Measurements from ENCODE around the gene ADGRL1. TPM values are rescaled to one million over a fixed set of nuclear protein-coding genes. Genes with fewer than 3 reads are reported as not detected.
A peak's percentile ranks its signal among the peaks of the same experiment; 100 is the strongest.
"Not testable (repeated sequence)": the region's sequence is repeated elsewhere in the genome, so short reads cannot be mapped to it uniquely, and the experiment has no call there.

Gene ADGRL1
- total RNA-seq, 1 experiment from 2014 or later = 2.4 TPM

DNA sequence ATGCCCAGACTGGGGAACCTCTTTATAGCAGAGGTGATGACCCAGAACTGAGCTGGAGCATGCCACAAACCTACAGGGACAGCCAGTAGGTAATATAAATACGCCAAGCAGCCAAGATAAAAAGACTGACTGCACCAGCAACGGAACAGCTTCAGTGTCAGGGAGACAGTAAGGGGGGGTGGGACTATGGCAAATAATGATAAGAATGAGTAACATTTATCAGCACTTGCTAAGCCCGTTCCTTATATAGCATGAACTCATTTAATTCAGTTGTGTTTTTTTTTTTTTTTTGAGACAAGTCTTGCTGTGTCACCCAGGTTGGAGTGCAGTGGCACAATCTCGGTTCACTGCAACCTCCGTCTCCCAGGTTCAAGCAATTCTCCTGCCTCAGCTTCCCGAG lies 20.5 kb upstream of the ADGRL1 start:
- in situ Hi-C loops (cut with HindIII; ENCODE audit: low pct_unique_long_range_greater_than_20kb, low sequenced_read_pairs); DNase-seq (ENCODE audit: low read depth): not testable (repeated sequence)

GRCh38 chr19:14222886-14223285 lies 16.9 kb upstream of the ADGRL1 start:
- in situ Hi-C loops (cut with HindIII; ENCODE audit: low pct_unique_long_range_greater_than_20kb, low sequenced_read_pairs) = no loop called here
- DNase-seq (ENCODE audit: low read depth) = no peak

- in situ Hi-C loops (cut with HindIII; ENCODE audit: low pct_unique_long_range_greater_than_20kb, low sequenced_read_pairs) = not testable (repeated sequence)
- peak; percentile 62 for DNase-seq (ENCODE audit: low read depth)
Measured at GRCh38 chr19:14221345-14221744, 15.4 kb upstream of the ADGRL1 start.

GRCh38 chr19:14218620-14219330 lies 12.8 kb upstream of the ADGRL1 start:
- in situ Hi-C loops (cut with HindIII; ENCODE audit: low pct_unique_long_range_greater_than_20kb, low sequenced_read_pairs) = no loop called here
- DNase-seq (ENCODE audit: low read depth) = no peak

GRCh38 chr19:14217886-14218285 lies 11.9 kb upstream of the ADGRL1 start:
- DNase-seq (ENCODE audit: low read depth); in situ Hi-C loops (cut with HindIII; ENCODE audit: low pct_unique_long_range_greater_than_20kb, low sequenced_read_pairs): not testable (repeated sequence)

GRCh38 chr19:14214580-14214979 lies 8.6 kb upstream of the ADGRL1 start:
- in situ Hi-C loops (cut with HindIII; ENCODE audit: low pct_unique_long_range_greater_than_20kb, low sequenced_read_pairs) = no loop called here
- DNase-seq (ENCODE audit: low read depth) = no peak

DNA sequence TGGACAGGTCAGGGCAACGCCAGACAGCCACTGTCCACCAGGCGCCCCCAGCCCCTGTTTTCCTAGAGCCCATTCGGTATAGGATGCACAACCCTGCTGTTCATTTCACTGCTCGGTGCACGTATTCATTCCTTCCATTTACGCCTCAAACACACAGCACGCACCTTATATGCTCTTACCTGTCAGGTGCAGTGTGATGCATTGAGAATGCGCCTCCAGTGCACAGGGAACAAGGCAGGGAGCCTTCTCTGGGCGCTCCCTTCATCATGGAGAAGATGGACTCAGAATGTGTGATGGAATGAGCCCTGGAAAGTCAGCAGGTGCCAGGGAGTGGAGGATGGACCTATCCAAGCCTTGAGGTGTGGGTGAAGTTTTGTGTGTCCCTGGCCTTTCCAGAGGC lies 4.2 kb upstream of the ADGRL1 start:
- in situ Hi-C loops (cut with HindIII; ENCODE audit: low pct_unique_long_range_greater_than_20kb, low sequenced_read_pairs); DNase-seq (ENCODE audit: low read depth): not testable (repeated sequence)

DNA sequence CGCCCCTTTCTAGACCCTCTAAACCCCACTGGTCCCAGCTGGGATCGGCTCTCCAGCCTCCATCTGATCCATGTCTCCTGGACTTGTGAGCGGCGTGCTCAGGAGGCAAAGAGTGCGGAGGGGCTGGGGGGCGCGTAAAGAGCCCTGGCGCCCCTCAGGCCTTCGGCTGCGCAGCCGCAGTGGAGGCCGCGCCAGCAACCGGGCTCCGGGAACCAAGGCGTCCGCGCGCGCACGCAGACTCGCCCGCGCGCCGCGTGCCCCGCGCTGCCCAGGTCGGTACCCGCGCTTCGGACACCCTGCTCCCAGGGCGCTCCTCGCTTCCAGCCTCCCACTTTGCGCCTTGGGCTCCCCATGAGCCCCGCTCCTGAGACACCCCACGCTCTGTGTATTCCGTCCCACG lies 3.4 kb upstream of the ADGRL1 start:
- in situ Hi-C loops (cut with HindIII; ENCODE audit: low pct_unique_long_range_greater_than_20kb, low sequenced_read_pairs) = not testable (repeated sequence)

DNA sequence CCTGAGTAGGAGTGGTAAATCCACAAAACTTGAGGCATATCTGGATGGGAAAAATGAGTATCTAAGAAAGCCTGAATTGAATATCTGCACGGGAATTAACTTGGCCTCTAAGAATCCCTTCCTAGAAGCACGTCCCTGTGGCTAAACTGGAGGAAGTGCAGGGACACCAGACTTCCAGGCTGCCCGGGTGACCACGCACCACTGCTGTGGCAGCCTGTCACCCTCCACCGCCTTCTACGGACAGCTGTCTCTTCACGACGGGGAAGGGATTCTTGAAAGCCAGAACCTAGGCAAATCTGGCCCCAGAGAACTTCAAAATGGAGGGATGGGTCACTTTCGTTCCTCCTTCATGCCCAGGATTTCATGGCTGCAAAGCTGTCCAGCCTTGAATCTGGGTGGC lies 2.5 kb upstream of the ADGRL1 start:
- DNase-seq (ENCODE audit: low read depth); in situ Hi-C loops (cut with HindIII; ENCODE audit: low pct_unique_long_range_greater_than_20kb, low sequenced_read_pairs): not testable (repeated sequence)

More for the DNA sequence above, 3.4 kb upstream of the ADGRL1 start:
- not testable (repeated sequence) for DNase-seq (ENCODE audit: low read depth)

DNA sequence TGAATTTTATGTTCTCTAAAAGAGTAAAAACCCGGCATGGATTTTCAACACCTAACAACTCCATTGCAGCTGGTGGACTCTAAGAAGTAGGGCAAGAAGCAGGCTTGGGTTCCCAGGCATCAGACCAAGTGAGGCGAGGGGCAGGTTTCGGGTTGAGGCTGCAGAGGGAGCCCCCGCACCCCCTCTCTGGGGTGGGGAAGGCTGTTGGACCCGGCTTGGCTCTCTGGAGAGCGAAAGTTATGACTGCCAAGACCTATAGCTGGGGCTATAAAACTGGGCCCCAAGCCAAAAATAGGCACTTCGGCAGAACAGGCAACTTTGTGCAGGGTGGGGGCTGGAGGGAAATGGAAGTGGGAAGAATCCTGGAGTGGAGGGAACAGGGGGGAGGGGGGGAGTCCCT lies 1.8 kb upstream of the ADGRL1 start:
- not testable (repeated sequence) for DNase-seq (ENCODE audit: low read depth)

GRCh38 chr19:14206737-14207726 lies 1.1 kb upstream of the ADGRL1 start:
- in situ Hi-C loops (cut with HindIII; ENCODE audit: low pct_unique_long_range_greater_than_20kb, low sequenced_read_pairs) = not testable (repeated sequence)
- peak; percentile 98 for DNase-seq (ENCODE audit: low read depth)

More for the DNA sequence above, 1.8 kb upstream of the ADGRL1 start:
- in situ Hi-C loops (cut with HindIII; ENCODE audit: low pct_unique_long_range_greater_than_20kb, low sequenced_read_pairs) = not testable (repeated sequence)

DNA sequence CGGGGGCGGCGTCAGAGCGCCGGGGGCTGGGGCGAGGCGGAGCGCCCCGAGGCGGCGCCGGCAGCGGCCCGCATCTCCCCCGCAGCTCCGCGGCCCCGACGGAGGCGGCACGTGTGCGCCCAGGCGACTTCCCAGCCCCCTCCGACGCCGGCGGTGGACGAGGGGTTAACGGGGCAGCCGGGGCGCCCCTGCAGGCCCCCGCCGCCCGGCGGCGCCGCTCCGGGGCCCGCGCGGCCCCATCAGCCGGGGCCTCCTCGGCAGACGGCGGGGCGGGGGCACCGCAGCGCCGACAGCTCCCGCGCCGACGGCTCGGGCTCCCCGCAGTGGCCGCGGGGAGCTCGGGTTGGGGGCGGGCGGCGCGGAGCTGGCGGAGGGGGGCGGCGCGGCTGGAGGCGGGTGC lies 339 bp upstream of the ADGRL1 start:
- DNase-seq (ENCODE audit: low read depth); in situ Hi-C loops (cut with HindIII; ENCODE audit: low pct_unique_long_range_greater_than_20kb, low sequenced_read_pairs): not testable (repeated sequence)

- DNase-seq (ENCODE audit: low read depth); in situ Hi-C loops (cut with HindIII; ENCODE audit: low pct_unique_long_range_greater_than_20kb, low sequenced_read_pairs): not testable (repeated sequence)
Measured at GRCh38 chr19:14204676-14205451, 1.1 kb downstream of the ADGRL1 start.

- in situ Hi-C loops (cut with HindIII; ENCODE audit: low pct_unique_long_range_greater_than_20kb, low sequenced_read_pairs); DNase-seq (ENCODE audit: low read depth): not testable (repeated sequence)
Measured at GRCh38 chr19:14204219-14204618, 1.8 kb downstream of the ADGRL1 start.

DNA sequence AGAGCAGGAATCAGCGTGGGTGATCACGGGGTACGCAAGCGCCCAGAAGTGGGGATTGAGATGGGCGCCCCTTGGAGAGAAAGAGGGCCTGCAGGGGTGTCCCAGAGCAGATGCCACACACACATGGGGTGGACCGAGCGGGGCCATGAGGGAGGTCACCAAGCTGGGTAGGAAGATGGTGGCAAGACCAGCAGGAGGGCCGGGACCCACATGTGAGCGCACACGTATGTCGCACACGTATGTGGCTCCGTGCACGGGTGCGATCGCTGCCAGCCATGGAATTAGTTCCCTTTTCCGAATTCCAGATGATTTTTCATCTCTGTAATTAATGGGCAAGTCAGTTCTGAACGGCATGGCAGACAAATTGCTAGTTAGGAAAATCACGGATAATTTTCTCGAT lies 2.2 kb downstream of the ADGRL1 start:
- DNase-seq (ENCODE audit: low read depth); in situ Hi-C loops (cut with HindIII; ENCODE audit: low pct_unique_long_range_greater_than_20kb, low sequenced_read_pairs): not testable (repeated sequence)

DNA sequence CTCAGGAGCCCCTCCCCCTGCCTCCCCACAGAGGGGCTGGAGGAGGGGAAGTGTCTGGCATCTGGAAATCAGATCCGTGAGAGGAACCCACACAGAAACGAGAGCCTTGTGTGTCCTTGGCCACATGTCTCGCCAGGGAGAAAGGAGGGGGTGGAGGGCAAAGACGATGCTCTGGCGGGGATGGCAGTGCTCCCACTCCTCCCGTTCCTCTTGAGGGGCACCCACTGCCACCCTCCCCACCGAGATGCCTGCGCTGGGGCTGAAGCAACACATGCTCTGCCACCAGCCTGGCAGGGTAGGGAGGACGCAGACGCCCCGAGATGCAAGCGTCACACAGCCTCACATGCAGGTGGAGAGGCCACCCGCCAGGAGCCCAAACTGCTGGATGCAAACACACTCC lies 2.8 kb downstream of the ADGRL1 start:
- DNase-seq (ENCODE audit: low read depth) = no peak
- in situ Hi-C loops (cut with HindIII; ENCODE audit: low pct_unique_long_range_greater_than_20kb, low sequenced_read_pairs) = no loop called here

DNA sequence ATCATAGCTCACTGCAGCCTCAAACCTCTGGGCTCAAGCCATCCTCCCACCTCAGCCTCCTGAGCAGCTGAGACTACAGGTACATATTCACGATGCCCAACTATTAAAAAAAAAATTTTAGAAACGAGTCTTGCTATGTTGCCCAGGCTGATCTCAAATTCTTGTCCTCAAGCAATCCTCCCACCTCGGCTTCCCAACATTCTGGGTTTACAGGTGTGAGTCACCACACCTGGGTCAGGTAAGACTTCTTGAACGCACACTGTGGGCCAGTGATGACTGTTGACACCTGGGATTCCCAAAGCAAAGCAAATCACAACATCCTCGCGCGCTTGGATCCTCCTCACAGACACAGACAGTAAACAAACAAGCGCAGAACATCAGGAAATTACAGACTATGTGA lies 4.5 kb downstream of the ADGRL1 start:
- in situ Hi-C loops (cut with HindIII; ENCODE audit: low pct_unique_long_range_greater_than_20kb, low sequenced_read_pairs); DNase-seq (ENCODE audit: low read depth): not testable (repeated sequence)

DNA sequence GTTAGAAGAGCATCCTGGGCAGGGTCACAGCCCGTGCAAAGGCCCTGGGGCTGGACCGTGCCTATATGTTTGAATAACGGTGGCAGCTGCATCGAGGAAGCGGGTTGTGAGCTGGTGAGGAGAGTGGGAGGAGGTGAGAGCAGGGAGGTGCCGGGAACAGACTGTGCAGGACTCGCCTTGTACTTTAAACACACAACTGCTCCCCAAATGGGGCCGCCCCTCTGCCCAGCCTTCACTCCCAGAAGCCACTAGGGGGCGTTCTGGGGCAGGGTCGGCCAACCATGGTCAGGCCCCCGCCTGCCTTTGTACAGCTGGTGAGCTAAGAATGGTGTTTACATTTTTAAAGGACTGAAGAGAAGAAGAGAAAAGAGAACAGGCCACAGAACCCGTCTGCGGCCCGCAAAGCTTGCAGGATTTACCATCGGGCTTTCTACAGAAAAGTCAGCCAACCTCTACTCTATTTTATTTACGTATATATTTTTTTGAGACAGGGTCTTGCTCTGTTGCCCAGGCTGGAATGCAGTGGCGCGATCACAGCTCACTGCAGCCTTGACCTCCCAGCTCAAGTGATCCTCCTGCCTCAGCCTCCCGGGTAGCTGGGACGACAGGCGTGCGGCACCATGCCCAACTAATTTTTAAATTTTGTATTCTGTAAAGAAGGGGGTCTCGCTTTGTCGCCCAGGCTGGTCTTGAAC lies 5.7 kb downstream of the ADGRL1 start:
- DNase-seq (ENCODE audit: low read depth) = peak; percentile 28
- in situ Hi-C loops (cut with HindIII; ENCODE audit: low pct_unique_long_range_greater_than_20kb, low sequenced_read_pairs) = not testable (repeated sequence)

All from Caki2 (cell line).